ENCODE measurements around the gene TPST2.
"Not testable (repeated sequence)": the region's sequence is repeated elsewhere in the genome, so short reads cannot be mapped to it uniquely, and the experiment has no call there.

The TPST2 gene

DNA sequence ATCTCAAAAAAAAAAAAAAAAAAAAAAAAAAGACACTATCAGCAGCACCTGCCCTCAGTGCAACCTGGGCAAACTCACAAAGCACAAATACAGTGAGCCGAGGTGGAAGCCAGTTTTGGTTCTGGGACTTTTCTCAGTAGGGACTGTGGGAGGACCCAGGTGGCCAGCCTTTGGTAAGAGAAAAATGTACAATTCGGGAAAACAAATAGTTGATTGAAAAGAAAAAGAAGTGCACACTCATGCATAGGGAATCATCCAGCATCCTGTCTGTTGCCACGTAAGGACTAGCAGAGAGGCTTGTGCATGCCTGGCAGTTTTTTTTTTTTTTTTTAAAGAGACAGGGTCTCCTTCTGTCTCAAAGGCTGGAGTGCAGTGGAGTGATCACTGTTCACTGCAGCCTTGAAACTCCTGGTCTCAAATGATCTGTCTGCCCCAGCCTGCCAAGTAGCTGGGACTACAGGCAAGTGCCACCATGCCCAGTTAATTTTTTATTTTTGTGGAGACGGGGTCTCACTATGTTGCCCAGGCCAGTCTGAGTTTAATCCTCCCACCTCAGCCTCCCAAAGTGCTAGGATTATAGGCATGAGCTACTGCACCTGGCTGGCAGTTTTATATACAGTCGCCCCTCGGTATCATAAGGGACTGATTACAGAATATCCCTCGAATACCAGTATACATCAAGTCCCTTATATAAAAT is 36.7 kb downstream of the TPST2 start:
- DNase-seq = no peak

DNA sequence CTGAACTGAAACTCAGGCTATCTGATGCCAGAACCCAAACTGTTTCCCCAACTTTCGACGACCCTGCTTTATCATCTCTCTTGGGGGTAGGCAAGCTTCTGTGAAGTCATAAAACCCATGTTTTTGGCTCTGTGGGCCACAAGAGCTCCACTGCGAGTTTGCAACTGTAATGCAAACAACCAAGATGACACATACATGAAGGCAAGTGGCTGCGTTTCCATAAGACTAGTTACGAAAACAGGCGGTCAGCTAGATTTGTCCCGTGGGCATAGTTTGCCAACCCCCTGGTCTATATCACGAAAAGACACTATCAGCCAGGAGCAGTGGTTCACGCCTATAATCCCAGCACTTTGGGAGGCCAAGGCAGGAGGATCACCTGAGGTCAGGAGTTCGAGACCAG is 37.5 kb downstream of the TPST2 start:
- DNase-seq = no peak

DNA sequence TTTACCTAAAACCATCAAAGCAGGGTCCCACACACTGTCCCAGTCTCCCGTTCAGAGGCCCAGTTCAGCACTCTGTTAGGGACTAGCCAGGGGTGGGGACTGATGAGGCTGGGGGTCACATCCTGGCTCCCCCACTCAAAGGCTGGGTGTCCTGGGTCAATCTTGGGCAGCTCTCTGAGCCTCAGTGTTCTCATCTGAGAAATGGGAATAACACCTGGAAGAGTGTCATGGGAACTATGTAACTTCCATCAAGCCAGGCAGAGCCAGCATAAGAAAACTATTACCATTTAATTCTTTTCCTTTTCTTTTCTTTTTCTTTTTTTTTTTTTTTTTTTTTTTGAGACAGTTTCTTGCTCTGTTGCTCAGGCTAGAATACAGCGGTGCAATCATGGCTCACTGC is 38.4 kb downstream of the TPST2 start:
- no peak for DNase-seq

DNA sequence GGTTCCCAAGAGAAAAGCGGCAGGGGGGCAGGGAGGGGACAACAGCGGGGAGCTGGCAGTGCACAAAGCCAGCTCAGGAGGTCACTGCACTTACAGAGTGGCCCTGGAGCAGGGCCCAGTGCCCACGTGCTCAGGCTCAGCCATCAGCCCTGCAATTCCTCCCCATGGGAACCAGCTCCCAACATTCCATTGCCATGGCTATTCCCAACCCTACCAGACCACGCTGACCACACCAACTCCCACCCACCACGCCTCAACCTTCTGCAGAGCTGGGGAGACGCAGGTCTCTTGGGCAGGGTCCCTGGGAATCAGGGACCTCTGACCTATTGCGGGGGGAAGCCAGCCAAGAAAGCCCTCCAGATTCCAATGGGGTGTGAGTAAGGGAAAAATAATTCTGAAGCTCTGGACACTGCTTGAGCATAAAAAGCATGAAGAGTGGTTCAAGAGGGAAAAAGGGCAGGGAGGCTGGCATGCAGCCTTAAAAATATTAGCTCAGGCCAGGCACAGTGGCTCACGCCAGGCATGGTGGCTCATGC is 39.4 kb downstream of the TPST2 start:
- DNase-seq = no peak

DNA sequence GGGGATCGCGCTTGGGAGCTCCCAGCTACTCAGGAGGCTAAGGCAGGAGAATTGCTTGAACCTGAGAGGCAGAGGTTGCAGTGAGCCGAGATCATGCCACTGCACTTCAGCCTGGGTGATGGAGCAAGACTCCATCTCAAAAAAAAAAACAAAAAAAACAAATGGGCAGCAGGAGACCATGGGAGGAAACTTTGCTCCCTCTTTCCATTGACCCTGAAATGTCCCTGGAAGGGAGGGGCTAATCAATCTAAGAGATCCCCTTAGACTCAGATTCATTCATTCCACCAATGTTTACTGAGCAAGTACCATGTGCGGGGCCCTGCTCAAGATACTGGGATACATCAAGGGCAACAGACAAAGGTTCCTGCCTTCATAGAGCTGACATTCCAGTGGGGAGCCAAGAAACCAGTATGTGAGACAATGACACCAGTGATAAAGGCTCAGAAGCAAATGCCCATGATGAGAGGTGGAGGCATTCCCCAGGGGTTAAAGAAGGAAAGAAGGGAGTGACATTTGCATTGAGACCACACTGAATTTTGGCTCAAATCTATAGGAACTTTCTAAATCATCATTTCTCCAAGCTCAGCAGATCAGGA is 39.9 kb downstream of the TPST2 start:
- no peak for DNase-seq

DNA sequence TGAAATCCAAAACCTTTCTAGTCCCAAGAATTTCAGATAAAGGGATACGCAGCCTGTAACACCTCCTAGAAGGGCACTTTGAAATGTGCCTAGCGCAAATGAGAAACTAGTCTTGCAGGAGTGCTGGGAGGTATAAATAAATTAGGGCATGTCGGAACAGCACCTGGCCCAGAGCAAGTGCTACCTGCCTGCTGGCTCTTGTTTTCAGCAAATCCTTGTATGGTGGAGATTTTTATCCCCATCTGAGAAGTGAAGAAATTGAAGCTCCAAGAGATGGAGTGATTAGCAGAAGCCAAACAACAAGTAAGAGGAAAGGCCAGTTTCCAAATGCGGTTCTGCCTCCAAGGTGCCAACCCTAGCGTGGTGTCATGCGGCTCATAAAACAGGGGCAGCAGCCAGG is 40.9 kb downstream of the TPST2 start:
- DNase-seq = no peak

DNA sequence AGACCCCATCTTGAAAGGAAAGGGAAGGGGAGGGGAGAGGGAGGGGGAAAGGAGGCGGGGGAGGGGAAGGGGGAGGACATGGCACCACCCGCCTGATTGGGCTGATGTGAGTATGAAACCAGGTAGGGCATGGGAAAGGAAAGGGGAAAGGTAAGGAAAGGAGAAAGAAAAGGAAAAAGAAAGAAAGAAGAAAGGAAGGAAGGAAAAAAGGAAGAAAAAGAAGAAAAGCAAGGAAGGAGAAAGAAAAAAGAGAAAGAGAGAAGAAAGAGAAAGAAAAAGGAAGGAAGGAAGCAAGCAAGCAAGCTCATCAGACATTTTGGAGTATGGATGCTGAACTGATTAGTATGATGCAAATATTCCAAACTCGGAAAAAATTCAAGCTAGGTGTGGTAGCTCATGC is 41.6 kb downstream of the TPST2 start:
- no peak for DNase-seq

DNA sequence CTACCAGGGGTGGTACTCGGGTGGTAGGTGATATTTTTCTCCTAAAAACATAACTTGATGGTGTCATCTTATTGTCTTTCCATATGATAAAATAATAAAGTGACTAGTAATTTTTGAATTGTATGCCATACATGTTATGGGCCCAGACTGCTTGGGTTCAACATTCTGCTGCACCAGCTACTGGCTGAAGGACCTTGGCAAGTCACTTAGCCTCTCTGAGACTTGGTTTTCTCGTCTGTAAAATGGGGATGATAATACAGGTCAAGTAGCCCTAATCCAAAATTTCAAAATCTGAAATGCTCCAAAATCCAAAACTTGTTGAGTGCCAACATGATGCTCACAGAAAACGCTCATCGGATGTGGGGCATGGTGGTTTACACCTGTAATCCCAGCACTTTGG is 42.1 kb downstream of the TPST2 start:
- no peak for DNase-seq

DNA sequence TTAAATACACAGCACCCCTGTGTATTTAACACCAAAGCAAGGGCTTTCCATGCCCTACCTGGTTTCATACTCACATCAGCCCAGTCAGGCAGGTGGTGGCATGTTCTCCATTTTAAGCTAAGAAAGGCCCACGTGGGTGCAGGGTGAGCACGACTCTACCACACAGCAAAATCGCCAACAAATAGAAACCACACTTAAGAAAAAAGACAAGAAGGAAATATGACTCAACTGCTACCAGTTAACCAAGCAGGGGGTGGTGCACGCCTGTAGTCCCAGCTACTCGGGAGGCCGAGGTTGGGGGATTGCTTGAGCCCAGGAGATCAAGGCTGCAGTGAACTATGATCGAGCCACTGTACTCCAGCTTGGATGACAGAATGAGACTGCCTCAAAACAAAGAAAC is 42.5 kb downstream of the TPST2 start:
- DNase-seq = no peak

DNA sequence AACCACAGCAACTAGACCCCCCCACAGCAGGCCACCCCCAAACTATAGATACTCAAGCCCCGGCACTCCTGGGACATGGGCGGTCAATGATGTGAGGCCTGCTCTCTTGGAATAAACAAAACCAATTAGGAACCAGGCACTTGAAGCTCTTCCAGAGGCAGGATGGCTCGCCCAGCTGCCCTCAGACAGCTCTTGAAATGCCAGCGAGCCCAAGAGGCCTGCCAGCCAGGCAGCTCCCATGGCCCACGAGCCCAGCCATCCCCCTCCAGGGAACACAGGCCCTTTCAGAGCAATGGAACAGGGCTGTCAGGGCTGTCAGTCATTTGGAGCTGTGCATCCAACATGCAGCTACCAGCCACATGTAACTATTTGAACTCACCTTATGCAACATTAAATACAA is 43.6 kb downstream of the TPST2 start:
- no peak for DNase-seq

DNA sequence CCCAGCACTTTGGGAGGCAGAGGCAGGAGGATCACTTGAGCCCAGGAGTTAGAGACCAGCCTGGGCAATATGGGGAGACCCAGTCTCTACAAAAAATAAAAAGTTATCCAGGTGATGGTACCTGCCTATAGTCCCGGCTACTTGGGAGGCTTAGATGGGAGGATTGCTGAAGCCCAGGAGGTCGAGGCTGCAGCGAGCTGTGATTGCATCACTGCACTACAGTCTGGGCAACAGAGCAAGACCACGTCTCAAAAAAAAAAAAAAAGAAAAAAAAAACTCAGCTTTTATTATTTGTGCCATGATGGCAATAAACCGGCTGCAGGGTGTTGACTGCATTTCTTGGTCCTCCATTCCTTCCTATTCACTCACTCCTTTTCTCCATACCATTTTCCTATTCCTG is 44.1 kb downstream of the TPST2 start:
- DNase-seq = no peak

DNA sequence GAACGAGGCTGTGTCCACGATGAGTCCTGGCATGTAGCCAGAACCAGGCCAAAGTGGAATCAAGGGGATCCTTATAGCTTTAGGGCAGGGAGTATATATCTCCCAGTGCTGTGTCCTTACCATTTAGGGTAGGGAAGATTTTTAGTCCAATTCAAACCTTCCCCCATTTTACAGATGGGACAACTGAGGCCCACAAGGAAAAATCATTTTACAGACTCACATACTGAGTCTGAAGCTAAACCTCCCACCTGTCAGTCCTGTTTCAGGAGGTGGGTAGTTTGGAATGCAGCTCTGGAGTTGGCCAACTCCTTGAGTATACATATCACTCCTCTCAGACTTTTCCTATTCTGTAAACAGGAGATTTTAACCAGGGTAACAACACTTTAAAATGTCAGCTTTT is 44.5 kb downstream of the TPST2 start:
- no peak for DNase-seq

DNA sequence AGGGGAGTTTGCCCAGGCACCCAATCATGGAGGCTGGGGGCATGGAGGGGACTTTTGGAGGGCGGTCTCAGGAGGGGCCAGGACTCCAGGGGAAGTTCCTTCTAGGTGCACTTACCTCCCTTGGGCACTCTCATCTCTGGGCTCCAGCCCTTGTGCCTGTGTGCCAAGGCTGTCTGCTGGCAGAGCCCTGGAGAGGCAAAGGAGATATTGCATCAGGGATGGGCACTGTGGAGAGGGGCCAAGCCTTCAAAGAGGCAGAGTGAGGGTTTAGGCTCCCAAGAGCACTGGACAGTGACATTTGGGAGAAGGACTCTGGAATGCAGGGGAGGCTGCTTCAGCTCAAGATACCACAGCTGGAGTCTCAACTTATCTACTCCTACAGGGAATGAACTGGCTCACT is 45.4 kb downstream of the TPST2 start:
- DNase-seq = no peak

DNA sequence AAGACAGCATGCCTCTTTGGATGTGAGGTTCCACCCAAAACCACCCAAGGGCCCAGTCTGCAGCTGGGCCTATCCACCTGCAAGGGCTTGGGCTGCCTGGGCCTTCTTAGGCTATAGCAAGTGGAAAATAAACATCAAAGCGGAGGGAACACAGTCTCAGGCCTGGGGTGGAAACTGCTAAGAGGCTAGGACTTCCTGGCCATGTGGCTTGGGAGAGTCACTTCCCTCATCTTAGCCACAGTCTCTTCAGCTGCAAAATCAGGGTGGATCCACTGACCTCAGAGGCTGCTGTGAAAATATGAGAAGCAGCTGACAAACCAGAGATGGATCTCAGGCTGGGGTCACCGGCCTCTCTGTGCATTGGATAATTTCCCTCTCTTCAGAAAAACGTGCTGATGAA is 47.1 kb downstream of the TPST2 start:
- DNase-seq = no peak

DNA sequence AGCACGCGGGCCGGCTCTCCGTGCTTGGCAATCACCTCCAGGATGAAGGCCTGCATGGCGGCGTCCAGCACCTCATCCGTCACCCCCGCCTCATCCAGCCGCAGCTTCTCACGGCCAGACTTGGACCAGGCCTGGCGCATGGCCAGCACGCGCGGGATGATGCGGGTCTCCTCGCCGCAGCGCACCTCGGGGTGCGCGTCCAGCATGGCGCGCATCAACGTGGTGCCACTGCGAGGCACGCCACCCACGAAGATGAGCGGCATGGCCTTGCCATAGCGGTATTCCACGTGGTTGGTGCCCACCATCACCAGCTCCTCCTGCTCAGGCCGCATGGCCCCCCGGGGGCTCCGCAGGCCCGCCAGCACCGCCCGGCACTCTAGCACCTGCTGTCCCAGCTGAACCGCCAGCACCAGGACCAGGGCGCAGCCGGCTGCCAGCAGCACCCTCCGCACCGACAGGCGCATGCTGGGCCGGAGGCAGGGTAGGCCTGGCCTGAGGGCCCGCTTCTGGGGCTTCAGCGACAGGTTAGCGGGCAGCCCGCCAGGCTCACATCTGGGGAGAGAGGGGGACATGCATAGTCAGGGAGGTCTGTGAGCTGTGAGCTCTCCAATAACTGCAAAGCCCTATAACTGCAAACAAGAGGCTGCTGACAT is 48.6 kb downstream of the TPST2 start:
- no peak for DNase-seq

DNA sequence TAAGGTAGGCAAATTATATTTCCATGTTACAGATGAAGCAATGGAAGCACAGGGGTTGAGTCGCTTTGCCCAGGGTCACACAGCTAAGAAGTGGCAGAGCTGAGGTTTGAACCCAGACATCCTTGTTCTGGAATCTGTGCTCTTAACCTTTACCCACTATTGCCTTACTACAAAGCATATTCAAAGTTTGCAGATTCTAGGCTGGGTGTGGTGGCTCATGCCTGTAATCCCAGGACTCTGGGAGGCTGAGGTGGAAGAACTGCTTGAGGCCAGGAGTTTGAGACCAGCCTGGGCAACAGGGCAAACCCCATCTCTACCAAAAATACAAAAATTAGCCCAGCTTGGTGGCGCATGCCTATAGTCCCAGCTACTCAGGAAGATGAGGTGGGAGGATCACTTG is 49.8 kb downstream of the TPST2 start:
- no peak for DNase-seq

DNA sequence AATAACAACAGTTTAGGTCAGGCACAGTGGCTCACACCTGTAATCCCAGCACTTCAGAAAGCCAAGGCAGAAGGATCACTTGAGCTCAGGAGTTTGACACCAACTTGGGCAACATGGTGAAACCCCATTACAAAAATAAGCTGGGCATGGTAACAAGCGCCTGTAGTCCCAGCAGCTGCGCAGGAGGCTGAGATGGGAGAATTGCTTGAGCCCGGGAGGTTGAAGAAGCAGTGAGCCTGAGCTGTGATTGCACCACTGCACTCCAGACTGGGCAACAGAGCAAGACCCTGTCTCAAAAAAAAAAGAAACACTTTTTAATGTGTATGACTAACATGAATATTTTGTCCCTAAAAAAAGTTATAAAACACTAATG is 53.2 kb downstream of the TPST2 start:
- no peak for DNase-seq

DNA sequence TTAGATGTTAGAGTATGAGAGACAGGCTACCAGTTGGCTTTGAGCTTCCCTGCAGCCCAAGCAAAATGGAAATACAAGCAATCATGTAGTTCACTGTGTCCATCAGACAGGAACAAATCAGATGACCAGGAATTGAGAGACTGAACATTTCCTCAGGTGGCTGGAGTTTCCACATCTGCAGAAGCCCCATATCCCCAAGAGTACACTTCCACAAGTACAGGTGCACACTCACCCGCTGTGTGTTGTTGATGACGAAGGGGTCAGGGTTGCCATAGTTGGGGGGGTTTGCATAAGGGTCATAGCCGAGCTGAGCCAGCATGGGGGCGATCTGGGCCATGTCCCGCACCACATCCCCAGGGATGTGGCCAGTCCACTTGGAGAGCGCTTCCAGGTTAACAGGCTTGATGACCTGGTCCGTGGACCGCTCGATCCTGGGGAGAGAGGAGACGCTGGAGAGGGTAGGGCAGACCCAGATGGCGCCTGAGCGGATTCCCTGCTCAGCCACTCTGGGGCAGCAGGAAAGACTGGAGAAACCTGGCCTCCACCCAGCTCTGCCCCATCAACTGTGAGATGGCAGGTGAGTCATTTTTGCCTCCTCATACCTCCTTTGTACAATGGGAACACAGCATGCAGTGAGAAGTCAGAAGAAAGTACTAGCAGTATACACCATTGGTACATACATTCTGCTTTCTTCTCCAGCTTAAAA is 53.7 kb downstream of the TPST2 start:
- no peak for DNase-seq

DNA sequence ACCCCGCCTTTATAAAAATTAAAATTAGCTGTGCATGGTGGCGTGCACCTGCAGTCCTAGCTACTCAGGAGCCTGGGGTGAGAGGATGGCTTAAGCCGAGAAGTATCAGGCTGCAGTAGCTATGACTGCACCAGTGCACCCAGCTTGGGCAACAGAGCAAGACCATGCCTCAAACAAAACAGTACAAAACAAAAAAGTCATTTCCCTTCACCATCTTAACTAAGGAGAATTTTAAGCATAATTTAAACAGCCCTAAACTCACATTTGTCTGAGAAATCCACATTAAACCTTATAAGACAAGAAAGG is 54.4 kb downstream of the TPST2 start:
- DNase-seq = no peak

DNA sequence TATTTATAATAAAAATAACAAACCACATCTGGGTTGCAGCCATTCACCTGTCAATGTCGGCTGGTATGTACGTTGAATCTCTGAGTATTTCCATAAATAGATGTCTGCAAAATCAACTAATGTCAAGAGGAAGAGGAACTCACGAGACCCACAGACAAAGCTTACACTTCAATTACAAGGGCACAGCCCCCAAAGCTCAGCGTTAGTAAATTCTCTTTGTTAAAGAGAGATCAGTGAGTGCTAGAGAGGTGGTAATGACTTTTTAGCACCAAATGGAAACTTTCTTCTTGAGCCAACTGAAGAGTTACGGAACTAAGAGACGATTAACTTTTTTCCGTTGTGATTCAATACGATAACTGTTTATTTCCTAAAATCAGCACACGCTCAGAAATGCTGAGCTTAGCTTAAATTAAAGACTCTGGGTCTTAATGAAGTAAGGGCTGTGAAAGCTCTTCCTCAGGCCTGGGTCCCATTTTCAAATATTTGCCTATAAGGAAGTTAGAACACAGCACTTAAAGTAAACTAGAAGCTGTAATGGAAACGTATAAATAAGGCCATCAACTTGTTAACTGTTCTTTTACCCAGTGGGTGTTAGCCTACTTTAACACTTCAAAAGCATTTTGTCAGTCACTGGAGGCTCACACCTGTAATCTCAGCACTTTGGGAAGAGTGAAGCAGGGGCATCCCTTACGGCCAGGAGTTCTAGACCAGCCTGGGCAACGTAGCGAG is 54.9 kb downstream of the TPST2 start:
- DNase-seq = no peak

DNA sequence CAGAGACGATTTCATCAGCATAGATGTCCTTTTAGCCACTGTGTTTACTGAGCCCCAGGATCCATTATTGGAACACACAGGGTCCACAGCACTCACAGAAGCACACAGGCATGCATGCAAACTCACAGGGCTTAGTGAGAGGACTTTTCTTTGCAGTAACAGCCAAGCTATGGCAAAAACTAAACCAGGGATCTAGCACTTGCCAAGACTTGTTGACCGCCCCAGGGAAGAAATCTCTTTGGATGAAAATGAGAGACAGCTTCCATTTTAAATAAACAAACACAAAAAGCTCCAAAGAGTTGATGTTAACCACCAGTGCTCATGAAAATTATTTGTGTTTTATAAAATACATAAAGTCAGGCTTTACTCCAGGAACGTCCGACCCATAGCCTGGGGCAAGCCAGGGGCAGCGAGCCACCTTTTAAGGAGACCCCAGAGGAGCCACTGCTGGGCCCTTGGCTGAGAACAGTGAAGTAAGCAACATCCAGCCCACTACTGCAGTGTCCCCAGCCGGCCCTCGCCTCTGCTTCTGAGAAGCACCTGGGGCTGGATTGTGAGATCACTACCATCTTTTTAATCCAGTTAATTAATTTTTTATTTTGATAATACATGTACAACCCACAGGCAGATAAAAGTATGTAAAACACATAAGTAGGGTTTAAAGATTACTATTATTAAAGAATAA is 55.6 kb downstream of the TPST2 start:
- DNase-seq = no peak

DNA sequence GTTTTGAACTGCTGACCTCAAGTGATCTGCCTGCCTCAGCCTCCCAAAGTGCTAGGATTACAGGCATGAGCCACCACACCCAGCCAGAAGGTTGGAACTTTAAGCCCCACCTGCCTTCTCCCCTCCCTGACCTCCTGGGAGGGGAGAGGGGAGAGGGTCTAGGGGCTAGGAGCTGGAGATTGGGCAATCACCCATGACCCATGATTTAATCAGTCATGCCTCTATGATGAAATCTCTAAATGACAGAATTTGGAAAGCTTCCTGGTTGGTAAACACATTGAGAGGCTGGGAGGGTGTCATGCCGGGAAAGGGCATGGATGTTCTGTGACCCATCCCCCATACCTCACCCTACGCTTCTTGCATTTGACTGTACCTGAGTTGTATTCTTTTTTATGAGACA is 60.6 kb downstream of the TPST2 start:
- DNase-seq = no peak

DNA sequence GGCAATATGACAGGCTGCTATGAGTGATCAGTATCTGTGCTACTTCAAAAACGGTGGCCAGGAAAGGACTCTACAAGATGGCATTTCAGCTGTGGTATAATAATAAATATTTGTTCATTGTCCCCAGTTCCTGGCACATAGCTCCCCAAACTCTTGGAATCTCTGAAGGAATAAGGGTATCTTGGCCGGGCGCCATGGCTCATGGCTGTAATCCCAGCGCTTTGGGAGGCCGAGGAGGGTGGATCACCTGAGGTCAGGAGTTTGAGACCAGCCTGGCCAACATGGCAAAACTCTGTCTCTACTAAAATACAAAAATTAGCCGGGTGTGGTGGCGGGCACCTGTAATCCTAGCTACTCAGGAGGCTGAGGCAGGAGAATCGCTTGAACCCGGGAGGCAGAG is 61.4 kb downstream of the TPST2 start:
- DNase-seq = not testable (repeated sequence)
